Smooth muscle cell of the brain vasculature (primary cell): ENCODE results near the gene AHSA1.

Source experiments
- DNase-seq: peaks from one replicate; pipeline ENCODE4 v3.0.0-alpha.2; 2012; ENCODE audit warnings: low read depth, low spot score

AHSA1 gene

DNA sequence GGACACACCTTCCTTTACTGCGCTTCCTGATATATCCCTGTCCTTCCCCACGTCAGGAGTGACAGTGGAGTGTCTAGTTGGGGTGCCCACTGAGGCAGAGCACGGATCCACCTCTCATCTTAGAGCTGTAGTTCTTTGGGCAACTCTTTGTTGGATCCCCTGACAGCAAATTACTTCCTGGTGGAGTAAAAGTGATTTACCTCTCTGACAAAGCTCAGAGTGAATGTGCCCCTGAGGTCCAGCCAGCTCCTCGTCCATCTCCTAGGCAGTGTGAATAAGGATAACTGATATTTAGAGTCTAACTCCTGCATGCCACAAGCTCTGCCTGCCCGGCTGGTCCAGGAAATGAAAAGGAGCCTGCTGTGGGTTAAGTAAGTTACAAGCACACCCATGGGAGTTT lies 16.0 kb downstream of the AHSA1 start:
- no peak for DNase-seq

- DNase-seq, result no peak
Observed at GRCh38 chr14:77474479-77475177, 16.7 kb downstream of the AHSA1 start.

GRCh38 chr14:77475432-77476115 lies 17.7 kb downstream of the AHSA1 start:
- no peak for DNase-seq

- no peak for DNase-seq
Observed at GRCh38 chr14:77478029-77478428, 20.1 kb downstream of the AHSA1 start.

DNA sequence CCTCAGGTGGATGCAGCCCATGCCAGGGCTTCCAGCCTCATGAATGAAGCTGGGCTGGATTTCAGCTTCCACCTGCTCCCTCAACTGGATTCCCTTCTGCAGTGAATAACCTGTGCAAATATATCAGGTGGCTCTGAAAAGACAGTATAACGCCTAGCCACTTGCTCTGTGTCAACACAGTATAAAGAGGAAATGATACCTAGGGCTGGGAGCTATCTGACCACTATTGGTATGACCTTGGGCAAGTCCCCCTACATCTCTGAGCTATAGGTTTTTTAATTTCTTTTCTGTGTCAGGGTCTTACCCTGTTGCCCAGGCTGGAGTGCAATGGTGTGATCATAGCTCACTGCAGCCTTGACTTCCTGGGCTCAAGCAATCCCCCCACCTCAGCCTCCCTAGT lies 20.9 kb downstream of the AHSA1 start:
- DNase-seq, result no peak

DNA sequence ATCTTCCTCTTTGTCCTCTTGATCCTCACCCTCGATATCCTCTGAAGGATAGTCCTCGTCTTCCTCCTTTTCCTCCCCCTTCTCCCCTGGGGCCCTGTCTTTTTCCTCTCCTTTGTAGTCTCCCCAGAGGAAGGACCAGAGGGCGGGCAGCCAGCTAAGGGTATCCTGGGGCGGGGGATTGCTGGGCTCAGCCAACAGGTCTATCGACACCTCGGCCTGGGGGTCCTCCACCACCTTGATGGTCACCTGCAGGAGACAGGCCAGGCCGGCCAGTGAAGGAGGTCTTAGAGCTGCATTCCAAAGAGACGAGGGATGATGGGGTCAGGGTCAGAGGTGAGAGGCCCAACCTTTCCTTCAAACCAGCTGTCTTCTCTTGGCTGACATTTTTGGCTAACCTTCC lies 24.5 kb downstream of the AHSA1 start:
- no peak for DNase-seq

DNA sequence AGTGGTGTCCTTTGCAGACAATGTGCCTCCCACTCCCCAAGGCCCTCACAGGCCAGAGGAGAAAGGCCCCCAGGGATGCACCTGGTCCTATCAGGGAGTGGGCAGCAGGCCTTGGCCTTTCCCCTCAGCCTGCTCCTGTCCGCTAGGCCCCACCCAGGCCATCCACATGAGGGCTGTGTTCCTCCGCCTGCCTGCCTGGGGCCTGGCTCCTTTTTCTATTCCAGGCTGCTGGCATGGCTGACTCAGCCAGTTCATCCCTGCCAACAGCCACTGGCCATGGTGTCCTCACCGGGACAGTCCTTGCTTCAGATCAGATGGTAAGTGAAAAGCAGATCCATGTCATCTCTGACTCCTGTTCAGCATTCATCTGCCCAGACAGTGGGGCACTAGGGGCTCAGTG lies 27.4 kb downstream of the AHSA1 start:
- DNase-seq, result no peak

- no peak for DNase-seq
Observed at GRCh38 chr14:77485901-77486678, 28.2 kb downstream of the AHSA1 start.

GRCh38 chr14:77488558-77488957 lies 30.7 kb downstream of the AHSA1 start:
- DNase-seq, result no peak

GRCh38 chr14:77489041-77489440 lies 31.1 kb downstream of the AHSA1 start:
- DNase-seq, result no peak

DNA sequence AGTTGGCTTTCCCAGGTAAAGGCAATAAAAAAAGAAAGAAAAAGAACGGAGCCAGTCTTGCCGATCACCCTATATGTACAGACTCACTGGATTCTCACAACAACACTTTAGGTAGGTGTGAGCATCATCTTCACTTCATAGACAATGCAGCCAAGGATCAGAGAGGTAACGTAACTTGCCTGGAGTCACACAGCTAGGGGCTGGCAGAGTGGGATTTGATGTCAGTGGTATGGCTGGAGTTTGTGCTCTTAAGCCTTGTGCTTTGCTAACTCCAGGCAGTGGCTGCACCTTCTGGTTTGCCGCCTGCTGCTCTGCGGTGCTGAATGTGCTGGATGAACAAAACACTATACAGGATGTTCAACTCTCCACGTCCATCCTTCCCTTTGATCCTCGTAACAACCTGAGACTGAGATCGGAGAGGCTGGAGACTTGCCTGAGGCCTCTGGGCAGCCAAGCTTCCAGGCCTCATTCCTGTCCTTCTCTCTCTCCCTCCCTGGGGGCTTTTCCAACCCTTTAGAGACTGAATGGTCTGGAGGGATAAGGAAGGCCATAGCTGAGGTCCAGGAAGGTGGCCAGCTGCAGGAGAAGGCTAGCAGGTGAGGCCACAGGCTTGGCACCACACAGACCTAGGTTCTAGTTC lies 32.6 kb downstream of the AHSA1 start:
- DNase-seq, result no peak

DNA sequence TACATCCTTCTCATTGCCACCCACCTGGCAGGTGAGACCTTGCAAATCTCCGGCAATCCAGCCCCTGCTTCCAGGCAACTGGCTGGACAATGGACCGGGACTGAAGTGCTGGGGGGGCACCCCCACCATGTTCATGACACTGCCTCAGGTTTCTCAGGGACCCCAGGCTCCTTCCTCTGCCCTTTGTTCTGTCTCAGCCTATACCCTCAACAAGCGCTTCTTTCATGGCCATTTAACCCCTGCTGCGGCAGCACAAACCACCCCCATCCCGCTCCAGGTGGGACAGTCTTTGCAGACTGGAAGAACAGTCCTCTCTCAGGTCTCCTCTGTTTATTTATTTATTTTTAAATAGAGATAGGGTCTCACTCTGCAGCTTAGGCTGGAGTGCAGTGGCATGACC lies 33.2 kb downstream of the AHSA1 start:
- no peak for DNase-seq

DNA sequence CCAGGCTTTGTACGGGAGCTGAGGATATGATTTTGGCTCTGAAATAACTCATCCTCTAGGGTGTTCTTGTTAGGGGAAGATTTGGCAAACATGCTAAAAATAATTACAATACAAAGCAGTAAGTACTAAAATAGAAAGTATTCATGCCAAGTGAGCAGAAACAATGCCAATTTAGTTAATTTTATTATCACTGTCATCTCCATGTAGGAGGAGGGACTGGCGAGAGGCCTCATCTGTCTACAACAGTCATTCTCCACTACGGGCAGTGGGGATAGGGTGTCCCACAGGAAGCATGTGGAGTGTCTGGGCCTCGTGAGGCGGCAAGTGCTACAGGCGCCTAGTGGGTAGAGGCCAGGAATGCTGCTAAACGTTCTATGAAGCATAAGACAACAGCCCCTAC lies 37.4 kb downstream of the AHSA1 start:
- DNase-seq, result no peak

DNA sequence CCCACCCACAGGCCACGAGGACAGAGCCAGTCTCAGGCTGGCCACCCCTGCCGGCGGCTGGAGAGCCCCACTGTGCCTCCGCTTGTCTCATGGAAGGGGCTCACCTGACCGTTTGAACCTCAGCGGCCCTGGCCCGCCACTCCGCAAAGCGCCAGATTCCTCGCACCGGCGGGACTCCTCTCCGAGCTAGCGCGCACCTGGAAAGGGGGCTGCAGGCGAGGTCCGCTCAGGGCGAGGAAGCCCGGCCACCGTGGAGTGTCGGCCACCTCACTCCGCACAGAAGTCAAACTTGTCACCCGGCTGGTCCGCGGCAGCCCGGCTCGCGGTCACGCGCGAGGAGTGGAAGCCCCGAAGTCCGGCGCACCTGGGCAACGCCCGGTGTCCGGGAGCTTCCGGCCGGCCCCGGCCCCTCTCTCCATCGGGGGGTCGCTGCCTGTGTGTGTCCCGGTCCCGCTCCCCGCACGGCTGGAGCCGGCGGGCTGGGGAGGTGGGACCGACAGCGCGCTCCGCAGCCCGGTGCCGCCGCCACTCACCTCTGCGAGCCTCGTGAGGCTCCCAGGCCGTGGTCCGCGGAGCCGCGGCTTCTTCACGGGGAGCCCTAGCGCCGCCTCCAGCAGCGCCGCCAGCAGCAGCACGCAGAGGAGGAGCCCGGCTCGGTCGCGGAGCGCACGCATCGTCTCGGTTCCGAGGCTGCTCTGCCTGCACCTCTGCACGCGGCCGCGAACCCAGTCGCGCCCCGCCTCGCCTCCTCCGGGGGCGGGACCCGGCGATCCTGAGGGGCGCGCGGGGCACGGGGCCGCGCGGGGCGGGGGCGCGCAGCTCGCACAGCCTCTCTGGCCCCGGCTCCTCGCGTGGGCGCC lies 40.5 kb downstream of the AHSA1 start, which contains the start of gene ISM2:
Gene ISM2, minus strand, starts transcription at position 697 of the 860 bp plus-strand sequence. Its CDS starts 23 bp downstream, at position 674.
- no peak for DNase-seq

DNA sequence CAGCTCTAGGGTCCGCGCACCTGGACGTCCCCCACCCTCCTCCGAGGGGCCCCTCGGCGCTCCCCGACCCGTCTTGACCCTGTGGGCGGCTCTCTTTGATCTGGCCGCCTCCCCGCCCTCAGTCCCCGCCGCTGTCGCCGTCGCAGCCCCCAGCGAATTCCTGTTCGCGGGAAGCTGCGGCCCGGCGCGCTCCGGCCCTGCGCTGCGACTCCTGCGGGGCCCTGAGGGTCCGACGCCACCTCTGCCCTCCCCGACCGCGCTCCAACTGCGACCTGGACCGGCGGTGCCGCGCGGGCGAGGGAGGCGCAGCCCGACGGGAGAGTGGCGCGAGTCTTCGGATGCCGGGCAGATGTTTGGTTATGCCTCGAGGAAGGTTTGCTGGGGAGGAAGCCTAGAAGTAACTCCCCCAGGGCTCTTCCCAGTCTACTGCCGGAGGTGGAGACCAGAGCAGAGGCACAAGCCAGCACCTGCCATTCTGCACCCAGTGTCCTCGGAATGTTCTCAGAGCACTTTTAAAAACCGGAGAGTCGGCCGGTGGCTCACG lies 41.2 kb downstream of the AHSA1 start:
- no peak for DNase-seq

GRCh38 chr14:77502109-77502782 lies 44.4 kb downstream of the AHSA1 start:
- no peak for DNase-seq

- no peak for DNase-seq
Observed at GRCh38 chr14:77503138-77503537, 45.2 kb downstream of the AHSA1 start.

GRCh38 chr14:77505031-77505430 lies 47.1 kb downstream of the AHSA1 start:
- DNase-seq, result no peak

GRCh38 chr14:77507762-77508161 lies 49.9 kb downstream of the AHSA1 start:
- DNase-seq, result no peak

DNA sequence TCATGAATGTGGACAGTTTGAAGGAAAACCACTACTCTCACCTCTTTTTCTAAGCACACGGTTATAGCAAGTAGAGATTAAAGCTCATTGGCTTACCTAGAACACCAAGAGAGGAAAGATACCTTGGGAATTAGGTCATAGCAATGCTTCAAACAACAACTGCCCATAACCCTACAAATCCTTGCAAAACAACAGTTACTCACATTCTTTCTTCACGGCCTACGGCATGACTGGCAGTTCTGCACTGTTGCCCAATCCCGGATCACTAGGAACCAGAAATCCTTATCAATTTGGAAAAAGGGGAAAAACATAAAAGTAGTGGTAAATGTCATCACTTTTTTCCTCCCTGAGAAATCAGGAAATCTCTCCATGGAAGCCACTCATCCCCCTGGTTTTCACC lies 50.4 kb downstream of the AHSA1 start:
- DNase-seq, result no peak
